Testis (tissue), 3 donors: ENCODE data around the gene CXCR6. TPM values are rescaled to one million over a fixed set of nuclear protein-coding genes. Genes with fewer than 3 reads are reported as not detected.

ENCODE experiments used
- DNase-seq: peaks from one replicate; pipeline ENCODE4 v3.0.0-alpha.2; 2019
- H3K27ac ChIP-seq, 2 donors: fragments of 200-600 bp; sonication (generic); one replicate each; pipeline ENCODE4 v1.5.1; 2019
- H3K27me3 ChIP-seq: fragments of 200-600 bp; sonication (generic); one replicate; pipeline ENCODE4 v1.5.1; 2019
- H3K36me3 ChIP-seq: fragments of 200-600 bp; sonication (generic); one replicate; pipeline ENCODE4 v1.5.1; 2017; ENCODE audit warnings: low read depth; ENCODE audit errors: missing control alignments
- H3K4me1 ChIP-seq: fragments of 200-600 bp; sonication (generic); one replicate; pipeline ENCODE4 v1.5.1; 2019
- H3K4me3 ChIP-seq, 2 donors: fragments of 200-600 bp; sonication (generic); one replicate each; pipeline ENCODE4 v1.5.1; 2017 to 2019
- H3K9me3 ChIP-seq: fragments of 200-600 bp; sonication (generic); one replicate; pipeline ENCODE4 v1.5.1; 2017
- POLR2A ChIP-seq: fragments of 450-650 bp; IDR thresholded peaks from one replicate; pipeline ENCODE4 v1.6.1; 2017; ENCODE audit warnings: antibody characterized with exemption, mild to moderate bottlenecking, moderate library complexity
- whole genome bisulfite sequencing, 2 donors: methylation state at CpG; one replicate each; pipeline ENCODE4 v1.1.5; 2018; 5-methylcytosine and 5-hydroxymethylcytosine counted together
- intact Hi-C: fragments of 100-400 bp; cut with DNase I; formaldehyde crosslinking; loops from one replicate; pipeline ENCODE4 v1.15.1; 2023; ENCODE audit warnings: low total_unique reads
- polyA plus RNA-seq: library from polyadenylated mRNA; stranded (reverse); fragments of 350-450 nt; fragmentation: Illumina TruSeq; extraction: RNeasy Lipid Tissue Mini Kit (QIAGEN cat#74804); gene quantifications from one replicate; pipeline ENCODE4 v1.2.3, GENCODE V29; 2014; ENCODE audit warnings: low read depth, low replicate concordance; ENCODE audit not compliant: insufficient read depth
- total RNA-seq, 2 donors: library from RNA; depleted of rRNA; stranded (reverse); fragments of >200 nt; gene quantifications; one replicate each; pipeline ENCODE4 v1.2.3, GENCODE V29; 2016
- TF ChIP-seq, protein P1 (sequence below), 3 experiments: fragments of 450-650 bp in 2 of 3; fragments of 200-600 bp in 1 of 3; sonication (generic) in 1 of 3; IDR thresholded peaks; one replicate each; pipeline ENCODE4 v1.5.1; 2016 to 2019; ENCODE audit warnings: antibody characterized with exemption in 3 of 3, mild to moderate bottlenecking in 2 of 3, moderate library complexity in 1 of 3

The CXCR6 gene
- total and polyA plus RNA-seq, 3 donors from 2014 or later, result 0.16 to 2.1 (median 0.62) TPM

GRCh38 chr3:45904931-45905330 lies 38.3 kb upstream of the CXCR6 start:
- no peak overlapping the region for H3K4me3 ChIP-seq
- H3K36me3 ChIP-seq, result no peaks in the 10 kb centered on the region
- intact Hi-C loops, result loop anchor here (10.0 kb wide), 1 partner anchor 150 kb away; no protein-coding TSS in a partner anchor
- no peaks in the 10 kb centered on the region for H3K27me3 ChIP-seq
- DNase-seq, result no peak
- TF ChIP-seq, protein P1, sequence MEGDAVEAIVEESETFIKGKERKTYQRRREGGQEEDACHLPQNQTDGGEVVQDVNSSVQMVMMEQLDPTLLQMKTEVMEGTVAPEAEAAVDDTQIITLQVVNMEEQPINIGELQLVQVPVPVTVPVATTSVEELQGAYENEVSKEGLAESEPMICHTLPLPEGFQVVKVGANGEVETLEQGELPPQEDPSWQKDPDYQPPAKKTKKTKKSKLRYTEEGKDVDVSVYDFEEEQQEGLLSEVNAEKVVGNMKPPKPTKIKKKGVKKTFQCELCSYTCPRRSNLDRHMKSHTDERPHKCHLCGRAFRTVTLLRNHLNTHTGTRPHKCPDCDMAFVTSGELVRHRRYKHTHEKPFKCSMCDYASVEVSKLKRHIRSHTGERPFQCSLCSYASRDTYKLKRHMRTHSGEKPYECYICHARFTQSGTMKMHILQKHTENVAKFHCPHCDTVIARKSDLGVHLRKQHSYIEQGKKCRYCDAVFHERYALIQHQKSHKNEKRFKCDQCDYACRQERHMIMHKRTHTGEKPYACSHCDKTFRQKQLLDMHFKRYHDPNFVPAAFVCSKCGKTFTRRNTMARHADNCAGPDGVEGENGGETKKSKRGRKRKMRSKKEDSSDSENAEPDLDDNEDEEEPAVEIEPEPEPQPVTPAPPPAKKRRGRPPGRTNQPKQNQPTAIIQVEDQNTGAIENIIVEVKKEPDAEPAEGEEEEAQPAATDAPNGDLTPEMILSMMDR (IDR thresholded peaks at IDR 0.05), result no peak
- no peak for TF ChIP-seq POLR2A
- no peak overlapping the region for H3K27ac ChIP-seq
- WGBS, 2 donors, result 92 to 94% methylated on average over 3 of the region's 3 CpGs
- no peaks in the 10 kb centered on the region for H3K9me3 ChIP-seq
- H3K4me1 ChIP-seq, result no peaks in the 10 kb centered on the region

GRCh38 chr3:45905755-45906154 lies 37.5 kb upstream of the CXCR6 start:
- no peak for DNase-seq
- WGBS, 2 donors, result 90 to 93% methylated on average over 2 to 3 of the region's 3 CpGs
- Histone ChIP-seq H3K4me1 (no peaks in the 10 kb centered on the region), H3K27ac (no peak overlapping the region), H3K4me3 (no peak overlapping the region), H3K36me3 (no peaks in the 10 kb centered on the region), H3K9me3 (no peaks in the 10 kb centered on the region), H3K27me3 (no peaks in the 10 kb centered on the region)
- intact Hi-C loops, result loop anchor here (10.0 kb wide), 1 partner anchor 151 kb away; no protein-coding TSS in a partner anchor
- TF ChIP-seq POLR2A, result no peak
- TF ChIP-seq, protein P1 (IDR thresholded peaks at IDR 0.05), result no peak

DNA sequence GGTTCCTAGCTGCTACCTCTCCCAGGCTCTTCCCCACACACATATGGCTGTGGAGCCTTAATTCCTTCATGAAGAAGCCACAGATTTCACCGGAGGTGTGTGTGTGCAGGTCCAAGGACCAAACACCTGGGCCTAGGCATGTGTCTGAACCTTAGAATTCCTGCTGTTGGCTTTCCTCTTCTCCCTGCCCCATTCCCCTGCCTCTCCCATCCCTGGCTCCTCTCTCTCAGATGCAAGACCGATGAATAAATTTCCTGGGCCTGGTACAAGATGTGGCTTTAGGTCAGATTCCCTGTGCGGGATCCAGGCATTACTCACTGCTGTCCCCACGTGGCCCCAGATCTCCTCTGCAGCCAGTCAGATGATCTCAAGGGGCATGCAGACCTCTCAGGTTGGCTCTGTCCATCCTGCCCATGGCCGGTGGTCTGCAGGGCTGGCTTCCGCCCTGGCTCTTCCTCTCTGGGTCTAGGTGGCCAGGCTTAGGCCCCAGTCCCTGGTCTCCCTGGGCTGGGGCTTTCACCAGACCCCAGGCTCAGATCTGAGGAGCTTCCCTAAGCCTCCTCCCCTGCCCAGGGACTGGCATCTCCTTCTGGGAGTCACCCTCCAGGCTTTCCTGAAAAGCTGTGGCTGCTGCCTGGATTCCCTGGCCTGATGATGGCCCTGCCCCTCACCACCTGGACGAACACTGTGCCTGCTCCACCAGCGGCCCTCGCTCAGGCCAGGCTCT lies 36.4 kb upstream of the CXCR6 start:
- no peaks in the 10 kb centered on the region for H3K4me1 ChIP-seq
- TF ChIP-seq POLR2A, result no peak
- TF ChIP-seq, protein P1 (IDR thresholded peaks at IDR 0.05), result peak in 1 of 3 experiments; percentile 24
- no peak overlapping the region for H3K4me3 ChIP-seq
- peak; percentile 20 for DNase-seq
- H3K27ac ChIP-seq, result no peak overlapping the region
- intact Hi-C loops, result loop anchor here (10.0 kb wide), 1 partner anchor 152 kb away; no protein-coding TSS in a partner anchor
- H3K36me3 ChIP-seq, result no peaks in the 10 kb centered on the region
- H3K9me3 ChIP-seq, result no peaks in the 10 kb centered on the region
- H3K27me3 ChIP-seq, result no peaks in the 10 kb centered on the region
- WGBS, 2 donors, result 70 to 78% methylated on average over 6 to 9 of the region's 9 CpGs

DNA sequence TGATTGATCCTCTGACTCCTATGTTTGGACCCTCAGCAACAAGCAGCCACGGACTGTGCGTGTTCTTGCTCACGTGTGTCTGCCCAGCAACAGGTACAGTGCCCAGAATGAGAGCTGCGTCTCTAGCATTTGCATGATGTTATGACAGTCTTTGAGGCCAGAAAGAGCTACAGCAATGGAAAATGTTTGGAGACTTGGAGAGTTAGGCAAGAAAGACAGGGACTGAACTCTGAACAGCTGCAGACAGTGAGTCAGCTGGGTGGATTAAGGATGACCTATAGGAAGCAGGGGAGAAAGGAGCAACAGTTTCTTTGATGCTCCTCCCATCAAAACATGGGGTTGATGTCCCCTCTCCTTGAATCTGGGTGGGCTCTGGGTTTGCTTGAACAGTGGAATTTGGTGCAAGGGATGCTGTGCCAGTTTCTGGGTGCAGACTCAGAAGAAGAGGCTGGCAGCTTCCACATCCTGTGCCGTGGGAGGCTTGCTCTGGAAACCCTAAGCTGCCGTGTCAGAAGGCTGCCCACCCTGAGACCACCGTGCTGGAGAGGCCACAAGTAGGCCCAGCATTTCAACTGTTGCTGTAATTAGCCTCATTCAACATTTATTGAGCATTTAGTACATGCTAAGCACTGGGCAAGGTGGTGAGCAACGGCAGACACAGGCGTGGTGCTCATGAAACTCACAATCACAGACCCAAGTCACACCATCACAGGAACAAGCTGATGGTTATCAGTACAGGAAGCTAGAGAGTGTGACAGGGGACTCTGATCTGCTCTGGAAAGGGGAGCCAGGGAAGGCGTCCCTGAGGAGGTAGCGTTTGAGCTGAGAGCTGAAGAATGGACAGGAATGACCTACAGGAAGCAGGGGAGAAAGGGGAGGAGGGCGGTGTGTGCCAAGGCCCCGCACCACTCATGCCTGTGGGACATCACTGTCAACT lies 35.2 kb upstream of the CXCR6 start:
- Histone ChIP-seq H3K9me3 (no peaks in the 10 kb centered on the region), H3K27ac (no peak overlapping the region), H3K27me3 (no peaks in the 10 kb centered on the region), H3K36me3 (no peaks in the 10 kb centered on the region), H3K4me1 (no peaks in the 10 kb centered on the region), H3K4me3 (no peak overlapping the region)
- intact Hi-C loops, result loop anchor here (10.0 kb wide), 1 partner anchor 153 kb away; no protein-coding TSS in a partner anchor
- 81 to 90% methylated on average over 12 to 13 of the region's 13 CpGs for WGBS, 2 donors
- DNase-seq, result no peak
- TF ChIP-seq, protein P1 (IDR thresholded peaks at IDR 0.05), result no peak
- no peak for TF ChIP-seq POLR2A
